HG02943 (cell line): ENCODE measurements around the gene PLIN5.
"Not testable (repeated sequence)": the region's sequence is repeated elsewhere in the genome, so short reads cannot be mapped to it uniquely, and the experiment has no call there.

Experiments
- ATAC-seq: cut with Tn5 transposase; IDR thresholded peaks from one replicate; pipeline ENCODE4 v1.9.1; 2021; ENCODE audit warnings: mild to moderate bottlenecking, low read depth, moderate library complexity; ENCODE audit not compliant: unreplicated experiment

The PLIN5 gene

DNA sequence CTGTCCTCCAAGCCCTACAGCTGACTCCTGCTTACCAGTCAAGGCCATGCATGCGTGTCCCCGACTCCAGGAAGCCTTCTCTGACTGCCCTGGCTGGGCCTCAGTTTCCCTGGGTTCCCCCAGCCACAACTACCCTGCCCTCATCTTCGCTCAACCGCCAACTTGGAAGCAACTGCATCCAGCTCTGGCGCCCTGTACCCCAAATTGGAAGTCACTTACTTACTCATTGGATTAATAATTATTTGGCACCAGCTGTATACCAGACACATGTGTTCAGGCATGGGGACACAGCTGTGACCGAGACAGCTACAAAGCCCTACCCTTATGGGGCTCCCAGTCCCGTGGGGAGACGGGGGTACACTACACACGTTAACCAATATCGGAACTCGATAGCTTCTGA, 35.4 kb upstream of the PLIN5 start:
- ATAC-seq = no peak

GRCh38 chr19:4568886-4569285, 33.9 kb upstream of the PLIN5 start:
- ATAC-seq = no peak

DNA sequence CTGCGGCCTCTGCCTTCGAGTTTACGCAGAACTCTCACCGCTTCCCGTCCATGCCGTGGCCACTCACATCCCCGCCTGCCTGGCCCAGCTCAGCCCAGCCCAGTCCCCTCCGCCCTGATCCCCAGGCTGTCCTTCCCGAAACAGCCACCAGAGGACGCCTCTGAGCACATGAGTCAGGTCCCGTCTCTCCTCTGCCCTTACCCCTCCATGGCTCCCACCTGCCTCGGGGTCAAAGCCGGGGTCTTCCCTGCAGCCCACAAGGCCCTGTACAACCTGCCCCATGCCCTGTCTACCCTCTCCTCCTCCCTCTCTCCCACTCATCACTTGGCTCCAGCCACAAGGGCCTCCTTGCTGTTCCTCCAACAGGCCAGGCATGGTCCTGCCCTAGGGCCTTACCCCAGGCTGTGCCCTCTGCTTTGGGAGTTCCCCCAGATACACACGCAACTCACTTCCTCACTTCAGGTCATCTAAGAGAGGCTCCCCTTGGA, 32.6 kb upstream of the PLIN5 start:
- no peak for ATAC-seq

GRCh38 chr19:4566402-4567051, 31.5 kb upstream of the PLIN5 start:
- ATAC-seq = no peak

DNA sequence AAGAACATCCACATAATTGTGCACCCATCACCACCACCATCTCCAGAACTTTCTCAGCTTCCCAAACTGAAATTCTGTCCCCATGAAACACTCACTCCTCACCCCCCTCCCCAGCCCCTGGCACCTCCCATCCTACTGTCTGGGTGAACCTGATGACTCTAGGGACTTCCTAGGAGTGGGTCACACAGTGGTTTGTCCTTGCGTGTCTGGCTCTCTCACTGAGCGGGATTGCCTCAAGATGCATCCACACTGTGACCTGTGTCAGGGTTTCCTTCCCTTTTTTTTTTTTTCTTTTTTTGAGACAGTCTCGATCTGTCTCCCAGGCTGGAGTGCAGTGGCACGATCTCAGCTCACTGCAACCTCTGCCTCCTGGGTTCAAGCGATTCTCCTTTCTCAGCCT, 28.5 kb upstream of the PLIN5 start:
- not testable (repeated sequence) for ATAC-seq

GRCh38 chr19:4562085-4562484, 27.1 kb upstream of the PLIN5 start:
- ATAC-seq = not testable (repeated sequence)

DNA sequence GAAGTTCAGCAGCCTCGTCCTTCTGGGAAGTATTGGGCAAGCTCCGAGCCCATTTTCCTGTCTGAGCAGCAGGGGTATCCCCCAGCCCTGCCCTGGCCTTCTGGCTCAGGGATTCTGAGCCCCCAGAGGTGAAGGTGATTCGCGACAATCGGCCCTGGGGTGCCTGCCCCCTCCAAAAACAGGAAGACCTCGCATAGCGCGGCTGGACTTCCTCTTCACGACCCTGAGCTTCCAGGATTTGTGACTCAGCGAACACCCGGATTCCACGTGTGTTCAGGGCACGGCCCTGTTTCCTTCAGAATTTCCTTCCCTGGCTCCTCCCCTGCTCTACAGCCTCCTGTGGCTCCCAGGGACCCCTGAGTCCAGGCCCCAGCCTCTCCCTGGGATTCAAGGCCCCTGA, 24.5 kb upstream of the PLIN5 start, which contains the start of gene SEMA6B:
TSS of gene SEMA6B (minus strand) at position 116 of the 400 bp plus-strand sequence. CDS start 1,227 bp downstream, outside the sequence.
- no peak for ATAC-seq

DNA sequence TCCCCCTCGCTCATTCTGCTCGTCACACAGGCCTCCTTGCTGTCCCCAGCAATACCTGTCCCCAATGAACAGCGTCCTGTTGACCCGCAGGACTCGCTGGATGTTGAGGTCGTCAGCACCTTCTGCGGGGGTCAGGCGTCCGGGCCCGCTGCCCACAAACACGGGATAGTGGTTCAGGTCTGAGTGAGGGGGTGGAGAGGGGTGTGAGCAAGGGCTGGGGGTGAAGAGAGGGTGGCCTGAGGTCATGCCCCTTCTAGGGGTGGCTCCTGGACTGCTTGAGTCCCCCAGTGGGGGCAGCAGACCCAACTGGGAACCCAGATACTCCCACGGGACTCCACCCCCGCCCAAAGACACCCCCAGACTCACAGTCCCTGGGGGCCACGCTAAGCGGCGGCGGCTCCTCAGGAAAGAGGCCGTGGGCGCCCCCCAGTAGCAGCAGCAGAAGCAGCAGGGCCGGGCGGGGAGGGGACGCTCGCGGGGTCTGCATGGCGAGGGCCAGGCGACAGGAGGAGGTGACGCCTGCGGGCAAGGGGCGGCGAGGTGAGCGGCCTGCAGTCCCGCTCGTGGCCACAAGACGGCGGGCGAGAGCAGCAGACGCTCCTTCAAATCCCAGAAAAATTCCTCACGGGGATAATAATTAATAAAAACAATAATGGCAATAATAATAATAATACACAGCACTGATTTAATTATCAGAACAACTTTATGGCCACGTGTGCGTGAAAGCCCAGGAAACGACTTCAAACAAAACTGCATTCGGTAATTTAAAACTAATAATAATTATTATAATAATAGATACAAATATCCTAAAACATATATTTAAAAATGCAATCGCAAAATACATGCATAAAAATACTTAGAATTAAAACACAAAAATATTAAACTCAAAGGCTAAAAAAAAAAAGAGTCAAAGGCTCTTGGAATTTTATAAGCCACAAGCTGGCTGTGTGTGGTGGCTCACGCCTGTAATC, 23.2 kb upstream of the PLIN5 start:
- no peak for ATAC-seq

DNA sequence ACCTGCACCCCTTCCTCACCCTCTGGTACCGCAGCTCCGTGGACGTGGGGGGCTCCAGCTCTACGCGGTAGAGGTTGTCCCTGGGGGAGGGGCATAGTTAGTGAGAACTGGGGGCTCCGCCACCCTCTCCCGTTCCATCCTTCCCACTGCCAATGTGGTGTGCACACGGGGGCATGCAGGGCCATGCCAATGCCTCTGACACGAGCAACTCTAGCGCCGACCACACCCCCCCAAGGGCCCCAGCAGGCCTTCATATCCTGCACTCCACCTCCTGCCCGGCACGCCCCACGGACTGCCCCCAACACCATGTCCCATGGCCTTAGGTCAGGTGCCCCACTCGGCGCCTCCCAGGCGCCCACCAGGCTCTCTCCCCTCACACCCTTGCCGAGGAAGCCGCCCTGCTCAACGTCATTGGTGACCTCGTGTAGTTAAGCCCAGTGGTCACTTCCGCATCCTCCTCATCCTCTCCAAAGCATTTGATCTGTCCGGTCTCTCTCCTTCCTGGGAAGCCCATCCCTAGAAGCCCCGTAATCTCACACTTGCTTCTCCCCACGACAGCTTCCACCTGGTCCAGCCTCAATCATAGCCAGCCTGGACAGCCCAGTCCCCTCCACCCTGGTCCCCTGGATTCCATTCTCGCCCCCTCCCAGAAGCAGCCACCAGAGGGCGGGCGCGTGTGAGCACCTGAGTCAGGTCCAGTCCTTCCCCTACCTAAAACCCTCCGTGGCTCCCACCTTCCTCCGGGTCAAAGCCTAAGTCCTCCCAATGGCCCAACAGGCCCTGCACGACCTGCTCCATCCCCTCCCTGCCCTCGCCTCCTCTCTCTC, 22.3 kb upstream of the PLIN5 start:
- ATAC-seq = no peak

DNA sequence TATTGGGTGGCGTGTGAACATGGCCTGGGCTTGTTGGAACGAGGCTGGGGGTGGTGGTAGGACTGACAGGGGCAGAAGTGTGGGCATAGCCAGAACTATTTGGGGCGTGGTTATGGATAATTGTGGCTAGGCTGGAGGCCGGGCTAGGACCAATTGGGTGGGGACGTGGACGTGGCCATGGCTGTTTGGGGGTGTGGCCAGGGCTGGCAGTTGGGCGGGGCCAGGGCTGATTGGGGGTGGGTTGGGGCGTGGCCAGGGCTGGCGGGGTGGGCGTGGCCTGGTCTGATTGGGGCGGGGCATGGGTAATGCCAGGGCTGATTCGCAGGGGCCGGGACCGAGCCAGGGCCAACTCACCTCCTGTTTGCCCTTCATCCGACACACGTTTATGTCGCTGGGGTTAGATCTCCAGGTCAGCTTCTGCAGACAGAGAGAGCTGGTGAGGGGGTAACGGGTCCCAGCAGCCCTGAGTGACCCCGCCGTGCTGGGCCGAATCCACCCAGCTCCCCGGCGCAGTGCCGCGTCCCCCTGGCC, 21.6 kb upstream of the PLIN5 start:
- no peak for ATAC-seq

- ATAC-seq = no peak
Measured at GRCh38 chr19:4555657-4556561, 20.9 kb upstream of the PLIN5 start.

DNA sequence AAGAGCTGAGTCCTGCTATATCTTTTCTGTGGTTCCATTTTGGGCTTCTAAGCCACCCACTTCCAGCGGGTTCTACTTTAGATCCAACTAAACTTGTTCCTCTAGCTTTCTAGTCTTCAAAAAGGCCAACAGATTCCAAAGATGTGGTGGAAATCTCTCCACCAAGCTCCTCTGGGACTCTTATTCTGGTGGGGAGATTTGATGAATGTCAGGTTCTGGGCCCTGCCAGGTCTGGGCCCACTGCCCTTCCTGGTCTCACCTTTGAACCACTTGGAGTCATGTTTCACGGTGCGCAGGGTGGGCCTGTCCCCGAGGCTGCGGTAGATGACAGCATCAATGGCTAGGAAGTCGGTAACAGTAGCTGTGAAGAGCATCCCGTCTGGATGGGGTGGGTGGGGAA, 19.7 kb upstream of the PLIN5 start:
- ATAC-seq = no peak

GRCh38 chr19:4553775-4554174, 18.8 kb upstream of the PLIN5 start:
- no peak for ATAC-seq

DNA sequence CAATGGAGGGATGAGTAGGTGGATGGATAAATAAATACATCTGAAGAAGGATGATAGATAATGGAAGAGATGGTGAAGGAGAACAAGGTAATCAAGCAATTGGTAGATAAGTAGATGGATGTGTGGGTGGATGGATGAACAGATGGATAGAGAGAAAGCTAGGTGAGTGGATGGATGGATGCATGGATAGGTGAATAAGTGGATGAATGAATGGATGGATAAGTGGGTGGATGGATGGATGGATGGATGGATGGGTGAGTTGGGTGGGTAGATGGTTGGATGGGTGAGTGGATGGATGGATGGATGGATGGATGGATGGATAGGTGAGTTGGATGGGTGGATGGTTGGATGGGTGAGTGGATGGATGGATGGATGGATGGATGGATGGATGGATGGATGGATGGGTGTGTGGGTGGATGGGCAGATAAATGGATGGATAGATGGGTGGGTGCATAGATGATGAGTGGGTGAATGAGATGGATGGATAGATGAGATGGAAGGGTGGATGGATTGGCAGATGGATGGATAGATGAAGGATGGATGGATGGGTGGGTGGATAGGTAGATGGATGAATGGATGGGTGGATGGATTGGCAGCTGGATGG, 18.2 kb upstream of the PLIN5 start:
- ATAC-seq = no peak

DNA sequence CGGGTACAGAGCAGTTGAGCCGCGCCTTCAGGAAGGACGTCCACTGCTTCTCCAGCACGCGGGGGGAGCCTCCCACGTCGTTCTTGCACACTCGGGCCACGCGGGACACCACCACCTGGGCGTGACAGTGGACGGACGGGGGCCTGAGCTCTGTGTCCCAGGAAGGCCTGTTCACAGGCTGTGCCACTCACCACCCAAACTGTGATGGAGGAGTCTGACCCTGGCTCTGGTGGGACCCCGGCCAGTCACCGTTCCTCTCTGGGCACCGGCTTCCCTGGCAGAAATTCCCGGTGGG, 17.4 kb upstream of the PLIN5 start:
- no peak for ATAC-seq

DNA sequence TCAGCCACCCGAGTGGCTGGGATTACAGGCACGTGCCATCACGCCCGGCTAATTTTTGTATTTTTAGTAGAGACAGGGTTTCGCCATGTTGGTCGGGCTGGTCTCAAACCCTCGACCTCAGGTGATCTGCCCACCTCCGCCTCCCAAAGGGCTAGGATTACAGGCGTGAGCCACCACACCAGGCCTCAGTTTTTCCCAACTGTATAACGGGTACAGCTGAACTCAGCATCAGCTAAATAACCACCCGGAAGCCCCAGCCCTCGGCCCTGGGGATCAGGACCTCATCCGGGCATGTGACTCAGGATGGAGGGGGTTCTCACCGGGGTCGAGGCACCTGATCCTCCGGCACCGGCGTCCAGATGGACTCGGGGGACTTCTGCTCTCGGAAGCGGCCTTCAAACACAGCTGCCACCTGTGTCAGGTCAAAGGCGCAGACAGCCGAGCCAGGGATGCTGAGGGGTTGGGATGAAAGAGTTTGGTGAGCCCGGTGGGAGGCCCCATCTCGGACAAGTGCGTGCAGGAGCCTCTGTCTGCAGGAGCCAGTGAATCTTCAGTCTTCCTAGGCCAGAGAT, 15.5 kb upstream of the PLIN5 start:
- ATAC-seq = no peak

DNA sequence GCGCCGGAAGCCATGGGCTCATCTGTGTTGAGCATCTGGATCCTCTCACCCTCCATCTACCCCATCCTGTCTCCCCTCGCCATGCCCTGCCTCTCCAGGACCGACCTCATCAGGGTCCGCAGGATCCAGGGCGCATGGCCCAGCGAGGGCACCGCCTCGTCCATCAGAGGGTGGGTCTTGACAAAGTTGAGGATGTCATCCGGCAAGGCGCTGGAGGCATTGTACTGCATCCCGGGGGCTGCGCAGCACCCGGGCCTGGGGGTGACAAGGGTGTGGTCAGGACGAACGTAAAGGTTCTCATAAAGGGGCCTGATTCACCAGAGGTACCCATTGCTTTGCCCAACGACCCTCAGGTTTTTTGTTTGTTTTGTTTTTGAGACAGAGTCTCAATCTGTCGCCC, 15.0 kb upstream of the PLIN5 start:
- no peak for ATAC-seq

GRCh38 chr19:4548238-4548584, 13.2 kb upstream of the PLIN5 start:
- ATAC-seq = no peak
